HCT116 (cell line): ENCODE measurements around the gene GNB1.
"Not testable (repeated sequence)": the region's sequence is repeated elsewhere in the genome, so short reads cannot be mapped to it uniquely, and the experiment has no call there.

ENCODE experiments used
- ATF3 ChIP-seq: IDR thresholded peaks from 2 replicates; pipeline ENCODE4 v1.6.1; 2012
- CBX3 ChIP-seq: IDR thresholded peaks from 2 replicates; pipeline ENCODE4 v1.6.1; 2012; ENCODE audit warnings: low read depth
- CTCF ChIP-seq, 3 experiments: fragments of 200-600 bp in 1 of 3; sonication (generic) in 1 of 3; IDR thresholded peaks in 2 of 3; conservative IDR thresholded peaks in 1 of 3; 2 replicates each; pipeline ENCODE4 v1.5.1; 2012 to 2017; ENCODE audit warnings: low read depth in 2 of 3, low read length in 2 of 3, antibody characterized with exemption in 1 of 3, borderline replicate concordance in 1 of 3, control low read depth in 1 of 3, mild to moderate bottlenecking in 1 of 3, mixed read lengths in 1 of 3, mixed run types in 1 of 3, moderate library complexity in 1 of 3; ENCODE audit not compliant: insufficient read depth in 1 of 3
- EZH2 ChIP-seq: fragments of 200-600 bp; sonication (generic); IDR thresholded peaks from 2 replicates; pipeline ENCODE4 v1.6.1; 2017; ENCODE audit warnings: antibody characterized with exemption, mixed run types

- not testable (repeated sequence) for TF ChIP-seq ATF3; CBX3; CTCF (IDR thresholded peaks at IDR 0.05 in 2 of 3, conservative IDR thresholded peaks at IDR 0.05 in 1 of 3; ENCODE audit: borderline replicate concordance in 1 of 3, insufficient read depth in 1 of 3, low read depth in 2 of 3, low read length in 2 of 3); EZH2
Observed at GRCh38 chr1:1738799-1739337, 152.0 kb downstream of the GNB1 start.
